ENCODE results near the gene NKAIN4. TPM values are rescaled to one million over a fixed set of nuclear protein-coding genes. Genes with fewer than 3 reads are reported as not detected.

The NKAIN4 gene
- total and polyA plus RNA-seq, 7 donors: not detected

DNA sequence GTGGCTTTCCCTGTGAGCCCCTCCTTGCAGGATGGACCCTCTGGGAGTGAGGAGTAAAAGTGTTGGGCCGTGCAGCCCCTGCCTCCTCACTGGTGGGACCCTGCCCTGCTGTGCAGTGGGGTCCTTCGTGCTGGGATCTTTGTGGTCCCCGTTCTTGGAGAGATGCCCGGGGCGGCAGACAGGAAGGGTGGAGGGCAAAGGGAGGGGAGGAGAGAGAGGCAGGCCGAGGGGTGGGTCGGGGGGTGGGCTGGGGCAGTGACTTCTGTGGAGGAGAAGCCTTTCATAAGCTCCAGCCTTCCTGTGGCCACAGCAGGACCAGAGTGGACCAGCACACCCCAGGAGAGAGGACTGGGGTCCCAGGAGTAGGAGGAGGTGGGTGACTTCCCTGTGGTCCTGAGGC, 38.6 kb upstream of the NKAIN4 start, which contains the start of gene COL20A1:
Gene COL20A1 (plus strand): TSS at position 283 of the 400 bp plus-strand sequence. CDS start 1,922 bp downstream, outside the sequence.
- Histone ChIP-seq H3K9me3 (no peaks in the 10 kb centered on the region), H3K36me3 (ENCODE audit: insufficient read depth in 1 of 2, low read depth in 1 of 2) (peaks cover 6 to 15% of the 10 kb centered on the region in 2 donors), H3K4me1 (no peaks in the 10 kb centered on the region), H3K27ac (no peak within 1 kb of the TSS), H3K27me3 (ENCODE audit: insufficient read depth in 3 of 3, low read length in 2 of 3) (peaks cover 0 to 53% (median 15%) of the 10 kb centered on the region in 3 donors), H3K4me3 (no peak within 1 kb of the TSS)
- intact Hi-C loops (cut with DNase I): no loop called here
- 20 to 43% (median 26%) methylated on average over 7 of the region's 7 CpGs for WGBS, 3 donors
- ATAC-seq (no peak), DNase-seq (no peak)
- TF ChIP-seq, protein P1, sequence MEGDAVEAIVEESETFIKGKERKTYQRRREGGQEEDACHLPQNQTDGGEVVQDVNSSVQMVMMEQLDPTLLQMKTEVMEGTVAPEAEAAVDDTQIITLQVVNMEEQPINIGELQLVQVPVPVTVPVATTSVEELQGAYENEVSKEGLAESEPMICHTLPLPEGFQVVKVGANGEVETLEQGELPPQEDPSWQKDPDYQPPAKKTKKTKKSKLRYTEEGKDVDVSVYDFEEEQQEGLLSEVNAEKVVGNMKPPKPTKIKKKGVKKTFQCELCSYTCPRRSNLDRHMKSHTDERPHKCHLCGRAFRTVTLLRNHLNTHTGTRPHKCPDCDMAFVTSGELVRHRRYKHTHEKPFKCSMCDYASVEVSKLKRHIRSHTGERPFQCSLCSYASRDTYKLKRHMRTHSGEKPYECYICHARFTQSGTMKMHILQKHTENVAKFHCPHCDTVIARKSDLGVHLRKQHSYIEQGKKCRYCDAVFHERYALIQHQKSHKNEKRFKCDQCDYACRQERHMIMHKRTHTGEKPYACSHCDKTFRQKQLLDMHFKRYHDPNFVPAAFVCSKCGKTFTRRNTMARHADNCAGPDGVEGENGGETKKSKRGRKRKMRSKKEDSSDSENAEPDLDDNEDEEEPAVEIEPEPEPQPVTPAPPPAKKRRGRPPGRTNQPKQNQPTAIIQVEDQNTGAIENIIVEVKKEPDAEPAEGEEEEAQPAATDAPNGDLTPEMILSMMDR (IDR thresholded peaks at IDR 0.05): no peak

DNA sequence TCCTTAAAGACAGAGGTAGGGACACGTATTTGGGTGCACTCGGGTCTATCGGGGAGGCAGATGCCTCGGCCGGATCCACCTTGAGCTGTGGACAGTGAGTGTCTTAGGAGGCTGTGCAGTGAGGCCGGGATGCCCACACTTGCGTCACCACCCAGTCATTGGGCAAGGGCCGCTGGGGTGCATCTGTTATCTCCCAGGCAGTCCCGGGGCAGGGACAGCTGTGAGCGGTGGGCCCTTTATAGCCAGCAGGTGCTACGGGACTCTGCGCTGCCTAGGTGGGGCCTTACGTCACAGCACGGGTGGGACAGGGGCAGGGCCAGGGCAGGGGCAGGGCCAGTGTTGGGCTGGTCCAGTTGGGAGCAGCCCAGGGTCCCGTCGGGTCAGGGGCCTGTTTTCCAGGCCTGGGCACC, 38.0 kb upstream of the NKAIN4 start:
- no peaks in the 10 kb centered on the region for H3K9me3 ChIP-seq
- ATAC-seq: no peak
- H3K4me3 ChIP-seq: no peak overlapping the region
- H3K27me3 ChIP-seq (ENCODE audit: insufficient read depth in 3 of 3, low read length in 2 of 3): peaks cover 0 to 47% (median 9%) of the 10 kb centered on the region in 3 donors
- intact Hi-C loops (cut with DNase I): no loop called here
- H3K27ac ChIP-seq: no peak overlapping the region
- peak in 1 of 2 donors; percentile 10 for DNase-seq
- TF ChIP-seq, protein P1 (IDR thresholded peaks at IDR 0.05): no peak
- peaks cover 6 to 21% of the 10 kb centered on the region in 2 donors for H3K36me3 ChIP-seq (ENCODE audit: insufficient read depth in 1 of 2, low read depth in 1 of 2)
- WGBS, 3 donors: 46 to 58% (median 47%) methylated on average over 16 of the region's 16 CpGs
- no peaks in the 10 kb centered on the region for H3K4me1 ChIP-seq

DNA sequence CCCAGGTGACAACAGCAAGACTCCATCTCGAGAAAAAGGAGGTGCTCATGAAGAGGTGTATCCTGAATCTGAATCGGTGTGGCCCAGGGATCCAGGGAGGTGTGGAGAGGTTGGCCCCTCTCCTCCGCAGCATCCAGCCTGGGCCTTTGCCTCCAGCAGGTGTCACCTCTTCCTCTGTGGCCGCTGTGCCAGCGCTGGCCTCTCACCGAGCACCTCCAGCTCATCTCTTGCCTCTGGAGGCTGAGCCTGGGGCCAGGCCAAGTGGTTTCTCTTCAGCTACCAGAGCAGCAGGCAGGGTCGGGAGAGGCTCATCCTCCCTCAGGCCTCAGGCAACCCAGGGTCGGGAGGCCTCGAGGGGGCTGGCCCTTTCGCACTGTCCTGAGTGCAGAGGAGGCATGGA, 37.5 kb upstream of the NKAIN4 start:
- Histone ChIP-seq H3K27me3 (ENCODE audit: insufficient read depth in 3 of 3, low read length in 2 of 3) (peaks cover 0 to 44% (median 7%) of the 10 kb centered on the region in 3 donors), H3K9me3 (no peaks in the 10 kb centered on the region), H3K4me3 (no peak overlapping the region), H3K27ac (no peak overlapping the region), H3K36me3 (ENCODE audit: insufficient read depth in 1 of 2, low read depth in 1 of 2) (peaks cover 6 to 26% of the 10 kb centered on the region in 2 donors), H3K4me1 (no peaks in the 10 kb centered on the region)
- DNase-seq (no peak), ATAC-seq (no peak)
- WGBS, 3 donors: 70 to 71% (median 70%) methylated on average over 10 of the region's 10 CpGs
- intact Hi-C loops (cut with DNase I): no loop called here
- TF ChIP-seq, protein P1 (IDR thresholded peaks at IDR 0.05): no peak

- Histone ChIP-seq H3K27me3 (ENCODE audit: insufficient read depth in 3 of 3, low read length in 2 of 3) (peaks cover 0 to 35% (median 7%) of the 10 kb centered on the region in 3 donors), H3K36me3 (ENCODE audit: insufficient read depth in 1 of 2, low read depth in 1 of 2) (peaks cover 6 to 31% of the 10 kb centered on the region in 2 donors), H3K4me3 (no peak overlapping the region), H3K9me3 (no peaks in the 10 kb centered on the region), H3K27ac (no peak overlapping the region), H3K4me1 (no peaks in the 10 kb centered on the region)
- 23 to 31% (median 26%) methylated on average over 26 of the region's 26 CpGs for WGBS, 3 donors
- DNase-seq: peak; percentile 41 to 72
- peak; percentile 60 to 72 (median 68) for ATAC-seq
- TF ChIP-seq, protein P1 (IDR thresholded peaks at IDR 0.05): peak; percentile 57
- intact Hi-C loops (cut with DNase I): no loop called here
Observed at GRCh38 chr20:63290677-63291472, 36.6 kb upstream of the NKAIN4 start.
